ENCODE results near the gene PPP5C.
"Not testable (repeated sequence)": the region's sequence is repeated elsewhere in the genome, so short reads cannot be mapped to it uniquely, and the experiment has no call there.

Gene PPP5C

GRCh38 chr19:46346821-46347571 is at the start of gene PPP5C:
TSS of gene PPP5C (plus strand) at chr19:46347087. CDS start at chr19:46347097, 10 bp downstream.
- DNase-seq (ENCODE audit: low read depth), result peak; percentile 77

- no peak for DNase-seq (ENCODE audit: low read depth)
These were observed 49.0 kb upstream of the PPP5C start for GRCh38 chr19:46297700-46298478.

GRCh38 chr19:46298479-46299003 is 48.3 kb upstream of the PPP5C start:
- DNase-seq (ENCODE audit: low read depth), result no peak

- DNase-seq (ENCODE audit: low read depth), result peak; percentile 80
These were observed 47.8 kb upstream of the PPP5C start for GRCh38 chr19:46299004-46299509.

- DNase-seq (ENCODE audit: low read depth), result no peak
These were observed 47.2 kb upstream of the PPP5C start for GRCh38 chr19:46299695-46300094.

- no peak for DNase-seq (ENCODE audit: low read depth)
These were observed 43.6 kb upstream of the PPP5C start for GRCh38 chr19:46303322-46303690.

GRCh38 chr19:46303691-46304397 is 43.0 kb upstream of the PPP5C start:
- DNase-seq (ENCODE audit: low read depth), result no peak

GRCh38 chr19:46306501-46306900 is 40.4 kb upstream of the PPP5C start:
- no peak for DNase-seq (ENCODE audit: low read depth)

- DNase-seq (ENCODE audit: low read depth), result no peak
These were observed 38.4 kb upstream of the PPP5C start for GRCh38 chr19:46308510-46308909.

- DNase-seq (ENCODE audit: low read depth), result no peak
These were observed 37.8 kb upstream of the PPP5C start for GRCh38 chr19:46309056-46309455.

- DNase-seq (ENCODE audit: low read depth), result no peak
These were observed 35.4 kb upstream of the PPP5C start for GRCh38 chr19:46311444-46311843.

GRCh38 chr19:46313540-46314469 is 33.1 kb upstream of the PPP5C start:
- DNase-seq (ENCODE audit: low read depth), result not testable (repeated sequence)

GRCh38 chr19:46317339-46317738 is 29.5 kb upstream of the PPP5C start:
- DNase-seq (ENCODE audit: low read depth), result no peak

- DNase-seq (ENCODE audit: low read depth), result no peak
These were observed 27.3 kb upstream of the PPP5C start for GRCh38 chr19:46319613-46320012.

GRCh38 chr19:46320559-46320958 is 26.3 kb upstream of the PPP5C start:
- DNase-seq (ENCODE audit: low read depth), result no peak

- DNase-seq (ENCODE audit: low read depth), result no peak
These were observed 25.2 kb upstream of the PPP5C start for GRCh38 chr19:46321653-46322052.

- DNase-seq (ENCODE audit: low read depth), result not testable (repeated sequence)
These were observed 23.7 kb upstream of the PPP5C start for GRCh38 chr19:46323227-46323626.

GRCh38 chr19:46324277-46324676 is 22.6 kb upstream of the PPP5C start:
- no peak for DNase-seq (ENCODE audit: low read depth)

GRCh38 chr19:46326608-46327007 is 20.3 kb upstream of the PPP5C start:
- no peak for DNase-seq (ENCODE audit: low read depth)

- DNase-seq (ENCODE audit: low read depth), result no peak
These were observed 18.8 kb upstream of the PPP5C start for GRCh38 chr19:46328079-46328478.

GRCh38 chr19:46330319-46330918 is 16.5 kb upstream of the PPP5C start:
- DNase-seq (ENCODE audit: low read depth), result no peak

Measured in HS-27A (cell line).